NCI-H2227 treated with DMSO at 0.1 percent for 48 hours (cell line): ENCODE measurements around the gene CHFR.
"Not testable (repeated sequence)": the region's sequence is repeated elsewhere in the genome, so short reads cannot be mapped to it uniquely, and the experiment has no call there.

Experiments
- DNase-seq: peaks from one replicate; lab custom pipeline; 2025; lab: John Stamatoyannopoulos, UW

The CHFR gene

GRCh38 chr12:132874175-132874574 lies 13.2 kb downstream of the CHFR start:
- no peak for DNase-seq

GRCh38 chr12:132873724-132874123 lies 13.7 kb downstream of the CHFR start:
- no peak for DNase-seq

GRCh38 chr12:132872975-132873421 lies 14.4 kb downstream of the CHFR start:
- DNase-seq, result no peak

GRCh38 chr12:132872073-132872855 lies 15.1 kb downstream of the CHFR start:
- no peak for DNase-seq

GRCh38 chr12:132869551-132869950 lies 17.9 kb downstream of the CHFR start:
- DNase-seq, result no peak

GRCh38 chr12:132866251-132866828 lies 21.1 kb downstream of the CHFR start:
- DNase-seq, result no peak

- no peak for DNase-seq
Observed at GRCh38 chr12:132861558-132861957, 25.8 kb downstream of the CHFR start.

- DNase-seq, result no peak
Observed at GRCh38 chr12:132858718-132859266, 28.6 kb downstream of the CHFR start.

- DNase-seq, result not testable (repeated sequence)
Observed at GRCh38 chr12:132857019-132857418, 30.4 kb downstream of the CHFR start.

- DNase-seq, result no peak
Observed at GRCh38 chr12:132856581-132856980, 30.8 kb downstream of the CHFR start.

- not testable (repeated sequence) for DNase-seq
Observed at GRCh38 chr12:132855211-132855610, 32.2 kb downstream of the CHFR start.

- no peak for DNase-seq
Observed at GRCh38 chr12:132853285-132854092, 33.9 kb downstream of the CHFR start.

GRCh38 chr12:132852496-132852895 lies 34.9 kb downstream of the CHFR start:
- no peak for DNase-seq

- no peak for DNase-seq
Observed at GRCh38 chr12:132851465-132851864, 35.9 kb downstream of the CHFR start.

GRCh38 chr12:132850291-132850690 lies 37.1 kb downstream of the CHFR start:
- no peak for DNase-seq

- no peak for DNase-seq
Observed at GRCh38 chr12:132848521-132848920, 38.9 kb downstream of the CHFR start.

GRCh38 chr12:132847363-132848356 lies 39.7 kb downstream of the CHFR start:
- DNase-seq, result no peak

- not testable (repeated sequence) for DNase-seq
Observed at GRCh38 chr12:132844681-132845080, 42.7 kb downstream of the CHFR start.

- DNase-seq, result no peak
Observed at GRCh38 chr12:132842449-132843045, 44.9 kb downstream of the CHFR start.

- no peak for DNase-seq
Observed at GRCh38 chr12:132841151-132841550, 46.3 kb downstream of the CHFR start.

GRCh38 chr12:132840536-132840935 lies 46.9 kb downstream of the CHFR start:
- no peak for DNase-seq
